ENCODE results near the gene RIPK4. TPM values are rescaled to one million over a fixed set of nuclear protein-coding genes. Genes with fewer than 3 reads are reported as not detected.
"Not testable (repeated sequence)": the region's sequence is repeated elsewhere in the genome, so short reads cannot be mapped to it uniquely, and the experiment has no call there.

Gene RIPK4
- polyA plus RNA-seq, 1 donor (not counting 4 experiments of a cell fraction or from before 2014, with no cell fraction given) = 18.4 TPM

GRCh38 chr21:41695513-41695912 lies 71.3 kb downstream of the RIPK4 start:
- Histone ChIP-seq H2AFZ (ENCODE audit: control insufficient read depth, low read length) (no peak overlapping the region), H3K4me2 (ENCODE audit: control insufficient read depth, extremely low read depth, insufficient read depth, low read depth, low read length) (no peak overlapping the region), H3K9me1 (ENCODE audit: control insufficient read depth, extremely low read depth, insufficient read depth, low read length) (no peaks in the 10 kb centered on the region), H3K79me2 (ENCODE audit: control insufficient read depth, insufficient read depth, low read length) (no peaks in the 10 kb centered on the region), H3K4me3 (ENCODE audit: control insufficient read depth in 2 of 3, extremely low read depth in 1 of 3, insufficient read depth in 2 of 3, low read depth in 1 of 3, low read length in 3 of 3) (no peak overlapping the region), H3K9ac (ENCODE audit: control insufficient read depth, extremely low read depth, insufficient read depth, low read length) (no peak overlapping the region), H3K9me3 (ENCODE audit: control insufficient read depth, low read depth, low read length) (no peaks in the 10 kb centered on the region), H3K27ac (ENCODE audit: control insufficient read depth, insufficient read depth, low read length) (no peak overlapping the region), H3K36me3 (ENCODE audit: control insufficient read depth in 2 of 2, extremely low read depth in 1 of 2, insufficient read depth in 2 of 2, low read length in 2 of 2) (no peaks in the 10 kb centered on the region), H3K27me3 (ENCODE audit: control insufficient read depth, extremely low read depth, insufficient read depth, low read length) (peaks cover 9% of the 10 kb centered on the region), H3K4me1 (ENCODE audit: control insufficient read depth, extremely low read depth, insufficient read depth, low read length) (peaks cover 7% of the 10 kb centered on the region), H4K20me1 (ENCODE audit: control insufficient read depth, extremely low read depth, insufficient read depth, low read length) (no peaks in the 10 kb centered on the region)
- FAIRE-seq (no peak), DNase-seq (ENCODE audit: low read depth, low spot score) (no peak)
- dilution Hi-C loops (cut with MboI; ENCODE audit: extremely low pct_ligation_motif_present, low sequenced_read_pairs) = no loop called here
- no peak for TF ChIP-seq CTCF (optimal IDR thresholded peaks at IDR 0.05 in 1 of 3, IDR thresholded peaks at IDR 0.05 in 1 of 3, conservative IDR thresholded peaks at IDR 0.05 in 1 of 3; ENCODE audit: extremely low read depth in 1 of 3, insufficient read depth in 2 of 3, low read length in 3 of 3)
- TF ChIP-seq EZH2 (IDR thresholded peaks at IDR 0.05; ENCODE audit: low read length) = no peak

- H3K9me1 ChIP-seq (ENCODE audit: control insufficient read depth, extremely low read depth, insufficient read depth, low read length); H3K27me3 ChIP-seq (ENCODE audit: control insufficient read depth, extremely low read depth, insufficient read depth, low read length); H2AFZ ChIP-seq (ENCODE audit: control insufficient read depth, low read length); DNase-seq (ENCODE audit: low read depth, low spot score); H4K20me1 ChIP-seq (ENCODE audit: control insufficient read depth, extremely low read depth, insufficient read depth, low read length); H3K9me3 ChIP-seq (ENCODE audit: control insufficient read depth, low read depth, low read length); dilution Hi-C loops (cut with MboI; ENCODE audit: extremely low pct_ligation_motif_present, low sequenced_read_pairs); H3K4me1 ChIP-seq (ENCODE audit: control insufficient read depth, extremely low read depth, insufficient read depth, low read length); H3K36me3 ChIP-seq (ENCODE audit: control insufficient read depth in 2 of 2, extremely low read depth in 1 of 2, insufficient read depth in 2 of 2, low read length in 2 of 2); H3K4me3 ChIP-seq (ENCODE audit: control insufficient read depth in 2 of 3, extremely low read depth in 1 of 3, insufficient read depth in 2 of 3, low read depth in 1 of 3, low read length in 3 of 3); H3K9ac ChIP-seq (ENCODE audit: control insufficient read depth, extremely low read depth, insufficient read depth, low read length); H3K79me2 ChIP-seq (ENCODE audit: control insufficient read depth, insufficient read depth, low read length); FAIRE-seq; H3K4me2 ChIP-seq (ENCODE audit: control insufficient read depth, extremely low read depth, insufficient read depth, low read depth, low read length); H3K27ac ChIP-seq (ENCODE audit: control insufficient read depth, insufficient read depth, low read length): not testable (repeated sequence)
Observed at GRCh38 chr21:41694042-41694441, 72.8 kb downstream of the RIPK4 start.

GRCh38 chr21:41692185-41692565 lies 74.7 kb downstream of the RIPK4 start:
- Histone ChIP-seq H3K9ac (ENCODE audit: control insufficient read depth, extremely low read depth, insufficient read depth, low read length) (no peak overlapping the region), H2AFZ (ENCODE audit: control insufficient read depth, low read length) (no peak overlapping the region), H3K4me3 (ENCODE audit: control insufficient read depth in 2 of 3, extremely low read depth in 1 of 3, insufficient read depth in 2 of 3, low read depth in 1 of 3, low read length in 3 of 3) (no peak overlapping the region), H3K79me2 (ENCODE audit: control insufficient read depth, insufficient read depth, low read length) (no peaks in the 10 kb centered on the region), H3K4me2 (ENCODE audit: control insufficient read depth, extremely low read depth, insufficient read depth, low read depth, low read length) (no peak overlapping the region), H3K9me3 (ENCODE audit: control insufficient read depth, low read depth, low read length) (no peaks in the 10 kb centered on the region), H4K20me1 (ENCODE audit: control insufficient read depth, extremely low read depth, insufficient read depth, low read length) (no peaks in the 10 kb centered on the region), H3K27ac (ENCODE audit: control insufficient read depth, insufficient read depth, low read length) (no peak overlapping the region), H3K9me1 (ENCODE audit: control insufficient read depth, extremely low read depth, insufficient read depth, low read length) (no peaks in the 10 kb centered on the region), H3K36me3 (ENCODE audit: control insufficient read depth in 2 of 2, extremely low read depth in 1 of 2, insufficient read depth in 2 of 2, low read length in 2 of 2) (no peaks in the 10 kb centered on the region), H3K27me3 (ENCODE audit: control insufficient read depth, extremely low read depth, insufficient read depth, low read length) (peaks cover 9% of the 10 kb centered on the region), H3K4me1 (ENCODE audit: control insufficient read depth, extremely low read depth, insufficient read depth, low read length) (peaks cover 11% of the 10 kb centered on the region)
- no peak for FAIRE-seq
- dilution Hi-C loops (cut with MboI; ENCODE audit: extremely low pct_ligation_motif_present, low sequenced_read_pairs) = no loop called here
- DNase-seq (ENCODE audit: low read depth, low spot score) = no peak
- TF ChIP-seq EZH2 (IDR thresholded peaks at IDR 0.05; ENCODE audit: low read length) (no peak), CTCF (optimal IDR thresholded peaks at IDR 0.05 in 1 of 3, IDR thresholded peaks at IDR 0.05 in 1 of 3, conservative IDR thresholded peaks at IDR 0.05 in 1 of 3; ENCODE audit: extremely low read depth in 1 of 3, insufficient read depth in 2 of 3, low read length in 3 of 3) (no peak)
